ENCODE measurements around the gene PRKX. TPM values are rescaled to one million over a fixed set of nuclear protein-coding genes. Genes with fewer than 3 reads are reported as not detected.

PRKX gene
- total RNA-seq (2022; extraction: Qiagen RNA extraction), result 29.3 to 39.3 TPM (median 37.4 TPM) in 5 replicates

DNA sequence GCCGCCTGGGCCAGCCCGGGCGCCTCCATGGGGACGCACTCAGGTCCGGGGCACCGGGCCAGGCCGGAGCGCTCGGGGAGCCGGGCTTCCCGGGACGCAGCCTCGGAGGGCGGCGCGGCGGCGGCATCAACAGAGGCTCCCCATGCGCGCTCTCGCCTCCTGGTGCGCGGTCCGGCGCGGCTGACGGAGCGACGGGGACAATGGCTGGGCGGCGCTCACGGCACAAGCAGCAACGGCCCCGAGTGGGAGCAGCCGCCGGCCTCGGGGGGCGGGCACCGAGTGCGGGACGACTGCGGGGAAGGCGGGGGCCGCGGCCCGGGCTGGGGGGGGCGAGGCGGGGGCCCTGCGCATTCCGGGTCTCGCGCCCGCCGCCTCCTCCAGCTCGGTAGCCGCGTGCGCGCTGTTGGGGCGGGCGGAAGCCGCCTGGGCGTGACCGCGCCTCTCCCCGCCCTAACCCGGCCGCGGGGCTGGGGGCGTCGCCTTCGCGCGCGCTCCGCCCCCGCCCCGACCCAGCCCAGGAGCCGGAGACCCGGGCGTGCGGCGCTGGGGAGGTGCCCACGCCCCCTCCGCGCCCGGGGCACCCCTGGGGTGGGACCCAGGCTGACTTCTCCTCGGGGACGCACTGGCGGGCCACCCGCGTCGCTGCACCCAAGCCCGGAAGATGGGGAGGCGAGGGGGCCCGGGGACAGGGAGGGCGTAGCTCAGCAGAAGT lies at the start of gene PRKX:
PRKX (minus strand) TSS at position 425 of the 712 bp plus-strand sequence; CDS start at position 29, 396 bp downstream.

